PC-3 (cell line): Measurements from ENCODE around the gene MRTFA. TPM values are rescaled to one million over a fixed set of nuclear protein-coding genes. Genes with fewer than 3 reads are reported as not detected.

ENCODE experiments used
- ATAC-seq: fragments of 200-7000 bp; cut with Tn5 transposase; 2 replicates; pipeline ENCODE4 v1.9.1; 2020; ENCODE audit warnings: mild to moderate bottlenecking, moderate library complexity
- BruUV-seq: library from RNA; stranded (reverse); fragments of 400-500 nt; replicated peaks from 2 replicates; lab custom pipeline; 2021; lab: Mats Ljungman, UMichigan
- CTCF ChIA-PET: fragments of 300-600 bp; sonication (Branson Sonifier 250); formaldehyde crosslinking; loops from one replicate; lab custom pipeline; 2022; ENCODE audit warnings: antibody characterized with exemption; lab: Charles Lee
- POLR2A ChIA-PET: fragments of 300-600 bp; sonication (Branson Sonifier 250); formaldehyde crosslinking; loops from one replicate; lab custom pipeline; 2022; ENCODE audit warnings: antibody characterized with exemption; ENCODE audit not compliant: unreplicated experiment; lab: Charles Lee
- DNase-seq: peaks from one replicate; pipeline ENCODE4 v3.0.0-alpha.2; 2015
- H2AFZ ChIP-seq: fragments of 300-600 bp; sonication (generic); 2 replicates; pipeline ENCODE4 v1.6.0; 2016; ENCODE audit warnings: antibody characterized with exemption, low read length
- H3F3A ChIP-seq: fragments of 300-600 bp; sonication (generic); one replicate; pipeline ENCODE4 v1.6.0; 2017; ENCODE audit warnings: antibody characterized with exemption, low read length, control low read depth, mild to moderate bottlenecking; ENCODE audit not compliant: unreplicated experiment
- H3K27ac ChIP-seq: fragments of 300-600 bp; sonication (generic); 2 replicates; pipeline ENCODE4 v1.5.1; 2016; ENCODE audit warnings: mild to moderate bottlenecking, low read length
- H3K27me3 ChIP-seq: fragments of 300-600 bp; sonication (generic); 2 replicates; pipeline ENCODE4 v1.6.1; 2016; ENCODE audit warnings: low read length, mixed read lengths
- H3K36me3 ChIP-seq: fragments of 300-600 bp; sonication (generic); 2 replicates; pipeline ENCODE4 v1.6.1; 2016; ENCODE audit warnings: low read depth, mixed run types, low read length, mixed read lengths
- H3K4me1 ChIP-seq: fragments of 300-600 bp; sonication (generic); 2 replicates; pipeline ENCODE4 v1.5.1; 2016; ENCODE audit warnings: low read length; ENCODE audit not compliant: insufficient read depth
- H3K4me2 ChIP-seq: fragments of 300-600 bp; sonication (generic); 2 replicates; pipeline ENCODE4 v1.6.0; 2016; ENCODE audit warnings: low read length
- H3K4me3 ChIP-seq: fragments of 300-600 bp; sonication (generic); 2 replicates; pipeline ENCODE4 v1.5.1; 2016; ENCODE audit warnings: mild to moderate bottlenecking, low read length, mixed read lengths
- H3K79me2 ChIP-seq: fragments of 300-600 bp; sonication (generic); 2 replicates; pipeline ENCODE4 v1.6.1; 2017; ENCODE audit warnings: low read length, mixed read lengths
- H3K9ac ChIP-seq: fragments of 300-600 bp; sonication (generic); 2 replicates; pipeline ENCODE4 v1.6.0; 2016; ENCODE audit warnings: mild to moderate bottlenecking, low read length
- H3K9me2 ChIP-seq: fragments of 300-600 bp; sonication (generic); replicated peaks from 2 replicates; pipeline ENCODE4 v1.6.1; 2016; ENCODE audit warnings: mixed run types, low read length, mixed read lengths
- H3K9me3 ChIP-seq: fragments of 300-600 bp; sonication (generic); 2 replicates; pipeline ENCODE4 v1.6.1; 2016; ENCODE audit warnings: low read length, mixed read lengths
- H4K20me1 ChIP-seq: fragments of 300-600 bp; sonication (generic); 2 replicates; pipeline ENCODE4 v1.6.1; 2016; ENCODE audit warnings: low read length, mixed read lengths
- CTCF ChIP-seq: fragments of 300-600 bp; sonication (generic); conservative IDR thresholded peaks from 2 replicates; pipeline ENCODE4 v1.5.1; 2017; ENCODE audit warnings: antibody characterized with exemption, low read depth, mild to moderate bottlenecking, low read length
- EZH2 ChIP-seq: fragments of 300-600 bp; sonication (generic); IDR thresholded peaks from one replicate; pipeline ENCODE4 v1.6.1; 2017; ENCODE audit warnings: antibody characterized with exemption, mild to moderate bottlenecking, low read length; ENCODE audit not compliant: unreplicated experiment
- EZH2phosphoT487 ChIP-seq: fragments of 300-600 bp; sonication (generic); IDR thresholded peaks from 2 replicates; pipeline ENCODE4 v1.6.1; 2018; ENCODE audit warnings: mild to moderate bottlenecking, antibody characterized with exemption, low read length, borderline replicate concordance
- intact Hi-C: fragments of 100-400 bp; cut with micrococcal nuclease; formaldehyde crosslinking; loops from 2 replicates; pipeline ENCODE4 v1.9.0; 2023
- total RNA-seq: library from RNA; depleted of rRNA; stranded (reverse); fragments of >200 nt; gene quantifications from 2 replicates; pipeline ENCODE4 v1.2.3, GENCODE V29; 2014

MRTFA gene
- total RNA-seq, 1 experiment from 2014 or later = 32.6 TPM

- no peak for ATAC-seq
- H3K4me2 ChIP-seq = no peak overlapping the region
- H3K9me2 ChIP-seq = no peaks in the 10 kb centered on the region
- intact Hi-C loops = no loop called here
- ChIA-PET CTCF (no interaction called here), POLR2A (no interaction called here)
- no peak overlapping the region for H3K27ac ChIP-seq
- BruUV-seq = no TSS peak
- no peak for DNase-seq
- H3K36me3 ChIP-seq = no peaks in the 10 kb centered on the region
- H3K4me3 ChIP-seq = no peak overlapping the region
- no peaks in the 10 kb centered on the region for H3F3A ChIP-seq
- H4K20me1 ChIP-seq = no peaks in the 10 kb centered on the region
- no peak overlapping the region for H2AFZ ChIP-seq
- H3K4me1 ChIP-seq = no peaks in the 10 kb centered on the region
- H3K79me2 ChIP-seq = no peaks in the 10 kb centered on the region
- H3K27me3 ChIP-seq = no peaks in the 10 kb centered on the region
- TF ChIP-seq EZH2 (no peak), EZH2phosphoT487 (no peak), CTCF (no peak)
- no peak overlapping the region for H3K9ac ChIP-seq
- no peaks in the 10 kb centered on the region for H3K9me3 ChIP-seq
Measured at GRCh38 chr22:40671369-40671768, 34.9 kb upstream of the MRTFA start.

- Histone ChIP-seq H3K36me3 (no peaks in the 10 kb centered on the region), H3K27me3 (no peaks in the 10 kb centered on the region), H3K27ac (no peak overlapping the region), H3K9me3 (no peaks in the 10 kb centered on the region), H4K20me1 (no peaks in the 10 kb centered on the region), H3F3A (no peaks in the 10 kb centered on the region), H3K4me2 (no peak overlapping the region), H3K9ac (no peak overlapping the region), H3K9me2 (no peaks in the 10 kb centered on the region), H2AFZ (no peak overlapping the region), H3K4me1 (no peaks in the 10 kb centered on the region), H3K4me3 (no peak overlapping the region), H3K79me2 (no peaks in the 10 kb centered on the region)
- no TSS peak for BruUV-seq
- intact Hi-C loops = no loop called here
- no peak for TF ChIP-seq EZH2
- no peak for TF ChIP-seq CTCF
- TF ChIP-seq EZH2phosphoT487 = no peak
- ATAC-seq (no peak), DNase-seq (no peak)
- CTCF ChIA-PET = no interaction called here
- POLR2A ChIA-PET = no interaction called here
Measured at GRCh38 chr22:40670058-40670457, 33.5 kb upstream of the MRTFA start.

GRCh38 chr22:40668611-40669411 lies 32.3 kb upstream of the MRTFA start:
- no peaks in the 10 kb centered on the region for H3K36me3 ChIP-seq
- no peak overlapping the region for H3K9ac ChIP-seq
- H3K4me1 ChIP-seq = no peaks in the 10 kb centered on the region
- no peaks in the 10 kb centered on the region for H3K9me3 ChIP-seq
- H4K20me1 ChIP-seq = no peaks in the 10 kb centered on the region
- ChIA-PET POLR2A (no interaction called here), CTCF (no interaction called here)
- TF ChIP-seq EZH2phosphoT487 (no peak), EZH2 (no peak), CTCF (no peak)
- H3K79me2 ChIP-seq = no peaks in the 10 kb centered on the region
- H3K27ac ChIP-seq = peak overlapping the region; percentile 28; the same call in 1 of the 2 replicates
- ATAC-seq (peak; percentile 46; the same call in 1 of the 2 replicates), DNase-seq (peak; percentile 55)
- no peaks in the 10 kb centered on the region for H3K27me3 ChIP-seq
- H3K9me2 ChIP-seq = no peaks in the 10 kb centered on the region
- H3F3A ChIP-seq = no peaks in the 10 kb centered on the region
- no peak overlapping the region for H3K4me3 ChIP-seq
- intact Hi-C loops = no loop called here
- H3K4me2 ChIP-seq = no peak overlapping the region
- no peak overlapping the region for H2AFZ ChIP-seq
- BruUV-seq = no TSS peak
